Adipocyte (in vitro differentiated cells): ENCODE measurements around the gene ZNF653.

Experiments used
- DNase-seq: peaks from one replicate; pipeline ENCODE4 v3.0.0-alpha.2; 2015; ENCODE audit warnings: low read depth
- H3K27me3 ChIP-seq: replicated peaks from 2 replicates; pipeline ENCODE4 v1.7.0; 2013; ENCODE audit warnings: mild to moderate bottlenecking, low read length, moderate library complexity; ENCODE audit not compliant: control insufficient read depth, insufficient read depth
- H3K36me3 ChIP-seq: 2 replicates; pipeline ENCODE4 v1.7.0; 2013; ENCODE audit warnings: low read length, mild to moderate bottlenecking, moderate library complexity; ENCODE audit not compliant: control insufficient read depth, insufficient read depth, severe bottlenecking
- H3K4me1 ChIP-seq: 2 replicates; pipeline ENCODE4 v1.7.0; 2013; ENCODE audit warnings: mild to moderate bottlenecking, low read length, moderate library complexity; ENCODE audit not compliant: control insufficient read depth, insufficient read depth
- H3K4me3 ChIP-seq: 2 replicates; pipeline ENCODE4 v1.7.0; 2013; ENCODE audit warnings: mild to moderate bottlenecking, low read length, moderate library complexity
- H3K9ac ChIP-seq: 2 replicates; pipeline ENCODE4 v1.7.0; 2013; ENCODE audit warnings: mild to moderate bottlenecking, low read length, moderate library complexity
- H3K9me3 ChIP-seq: 2 replicates; pipeline ENCODE4 v1.7.0; 2013; ENCODE audit warnings: mild to moderate bottlenecking, low read length, moderate library complexity; ENCODE audit not compliant: control insufficient read depth

ZNF653 gene

DNA sequence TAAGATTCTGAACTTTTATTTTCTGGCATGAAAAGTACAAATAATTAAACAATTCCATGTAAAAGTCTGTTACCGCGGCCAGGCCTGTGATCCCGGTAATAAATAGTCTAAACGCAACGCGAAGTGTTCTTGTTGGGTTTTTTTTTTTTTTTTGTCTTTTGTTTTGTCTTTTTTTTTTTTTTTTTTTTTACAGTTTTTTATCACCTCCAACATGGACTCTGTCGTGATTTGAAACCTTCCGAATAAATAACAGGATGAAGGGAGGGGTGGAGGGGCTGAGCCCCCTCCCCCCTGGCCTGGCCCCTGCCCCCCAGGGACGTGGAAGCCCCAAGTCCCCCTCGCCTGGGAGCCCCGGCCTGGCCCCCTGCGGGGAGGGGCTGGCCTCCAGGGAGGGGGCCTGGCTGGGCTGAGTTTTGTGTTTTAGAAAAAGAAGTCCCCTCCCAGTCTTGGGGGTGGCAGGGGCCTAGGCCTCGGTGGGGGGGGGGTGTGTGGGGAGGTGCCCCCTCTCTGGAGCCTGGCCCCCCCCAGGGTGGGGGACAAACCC, 54.2 kb downstream of the ZNF653 start:
- Histone ChIP-seq H3K4me3 (no peak overlapping the region), H3K4me1 (no peaks in the 10 kb centered on the region), H3K27me3 (no peaks in the 10 kb centered on the region), H3K36me3 (peaks cover 25% of the 10 kb centered on the region), H3K9me3 (no peaks in the 10 kb centered on the region), H3K9ac (no peak overlapping the region)
- no peak for DNase-seq

DNA sequence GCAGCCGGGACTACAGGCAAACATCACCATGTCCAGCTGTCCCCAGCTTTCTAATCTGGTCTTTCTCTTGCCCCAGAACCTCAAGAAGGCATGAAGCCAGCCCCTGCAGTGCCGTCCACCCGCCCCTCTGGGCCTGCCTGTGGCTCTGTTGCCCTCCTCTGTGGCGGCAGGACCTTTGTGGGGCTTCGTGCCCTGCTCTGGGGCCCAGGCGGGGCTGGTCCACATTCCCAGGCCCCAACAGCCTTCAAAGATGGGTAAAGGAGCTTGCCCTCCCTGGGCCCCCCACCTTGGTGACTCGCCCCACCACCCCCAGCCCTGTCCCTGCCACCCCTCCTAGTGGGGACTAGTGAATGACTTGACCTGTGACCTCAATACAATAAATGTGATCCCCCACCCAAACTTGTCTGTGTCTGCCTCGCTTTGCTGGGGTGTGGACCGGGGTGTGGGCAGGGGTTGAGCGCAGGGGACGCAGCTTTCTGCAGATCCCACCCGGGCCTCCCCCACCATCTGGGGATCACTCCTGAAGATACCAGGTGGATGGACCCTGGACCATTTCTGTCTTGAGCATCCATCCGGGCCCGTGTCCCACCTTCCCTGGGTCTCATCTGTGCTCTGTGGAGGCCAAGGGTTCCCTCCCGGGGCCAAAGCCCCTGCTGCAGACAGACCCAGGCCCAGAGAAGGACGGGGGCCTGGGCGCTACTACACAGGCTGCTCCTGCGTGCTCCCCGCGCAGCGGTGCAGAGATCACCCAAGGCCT, 54.9 kb downstream of the ZNF653 start:
- Histone ChIP-seq H3K36me3 (peaks cover 28% of the 10 kb centered on the region), H3K4me1 (no peaks in the 10 kb centered on the region), H3K9me3 (no peaks in the 10 kb centered on the region), H3K27me3 (no peaks in the 10 kb centered on the region), H3K9ac (no peak overlapping the region), H3K4me3 (no peak overlapping the region)
- no peak for DNase-seq

DNA sequence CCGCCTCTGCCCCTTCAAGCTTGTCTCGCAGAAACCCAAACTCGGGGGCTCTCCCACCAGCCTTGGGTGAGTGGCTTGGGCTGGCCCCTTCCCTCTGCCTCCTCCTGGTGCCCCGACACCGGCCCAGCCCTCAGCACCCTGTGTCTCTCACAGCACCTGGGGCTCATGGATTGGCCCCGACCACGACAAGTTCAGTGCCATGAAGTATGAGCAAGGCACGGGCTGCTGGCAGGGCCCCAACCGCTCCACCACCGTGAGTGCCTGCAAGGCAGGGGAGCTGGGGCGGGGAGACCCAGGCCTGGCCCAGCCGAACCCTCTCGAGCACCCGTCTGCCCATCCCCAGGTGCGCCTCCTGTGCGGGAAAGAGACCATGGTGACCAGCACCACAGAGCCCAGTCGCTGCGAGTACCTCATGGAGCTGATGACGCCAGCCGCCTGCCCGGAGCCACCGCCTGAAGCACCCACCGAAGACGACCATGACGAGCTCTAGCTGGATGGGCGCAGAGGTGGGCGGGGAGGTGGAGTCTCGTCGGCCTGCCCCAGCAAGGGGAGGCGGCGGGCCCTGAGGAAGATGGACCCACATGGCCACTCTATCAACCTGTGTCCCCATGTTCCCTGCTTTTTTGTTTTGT, 56.6 kb downstream of the ZNF653 start:
- DNase-seq: no peak
- H3K36me3 ChIP-seq: peaks cover 45% of the 10 kb centered on the region
- H3K9me3 ChIP-seq: no peaks in the 10 kb centered on the region

DNA sequence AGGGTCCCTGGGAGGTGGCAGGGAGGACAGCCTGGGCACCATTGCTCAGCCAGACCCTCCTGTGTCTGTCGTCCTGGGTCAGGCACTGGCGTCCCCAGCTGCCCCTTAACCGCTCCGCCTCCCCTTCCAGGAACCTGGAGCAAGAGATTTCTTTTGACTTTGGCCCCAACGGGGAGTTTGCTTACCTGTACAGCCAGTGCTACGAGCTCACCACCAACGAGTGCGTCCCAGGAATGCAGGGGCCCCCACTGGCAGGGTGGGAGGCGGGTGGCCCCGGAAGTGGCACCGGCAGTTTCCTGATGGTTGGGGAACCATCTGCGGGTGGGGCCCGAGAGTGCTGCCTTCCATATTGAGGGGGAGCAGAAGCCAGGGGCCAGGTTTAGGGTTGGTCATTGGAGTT, 57.2 kb downstream of the ZNF653 start:
- peaks cover 3% of the 10 kb centered on the region for H3K4me1 ChIP-seq
- peaks cover 50% of the 10 kb centered on the region for H3K36me3 ChIP-seq
- no peak for DNase-seq
- H3K27me3 ChIP-seq: no peaks in the 10 kb centered on the region
- no peaks in the 10 kb centered on the region for H3K9me3 ChIP-seq
- no peak overlapping the region for H3K9ac ChIP-seq
- no peak overlapping the region for H3K4me3 ChIP-seq

More for the DNA sequence above, 56.6 kb downstream of the ZNF653 start:
- H3K27me3 ChIP-seq: no peaks in the 10 kb centered on the region
- H3K9ac ChIP-seq: no peak overlapping the region
- peaks cover 3% of the 10 kb centered on the region for H3K4me1 ChIP-seq
- no peak overlapping the region for H3K4me3 ChIP-seq

DNA sequence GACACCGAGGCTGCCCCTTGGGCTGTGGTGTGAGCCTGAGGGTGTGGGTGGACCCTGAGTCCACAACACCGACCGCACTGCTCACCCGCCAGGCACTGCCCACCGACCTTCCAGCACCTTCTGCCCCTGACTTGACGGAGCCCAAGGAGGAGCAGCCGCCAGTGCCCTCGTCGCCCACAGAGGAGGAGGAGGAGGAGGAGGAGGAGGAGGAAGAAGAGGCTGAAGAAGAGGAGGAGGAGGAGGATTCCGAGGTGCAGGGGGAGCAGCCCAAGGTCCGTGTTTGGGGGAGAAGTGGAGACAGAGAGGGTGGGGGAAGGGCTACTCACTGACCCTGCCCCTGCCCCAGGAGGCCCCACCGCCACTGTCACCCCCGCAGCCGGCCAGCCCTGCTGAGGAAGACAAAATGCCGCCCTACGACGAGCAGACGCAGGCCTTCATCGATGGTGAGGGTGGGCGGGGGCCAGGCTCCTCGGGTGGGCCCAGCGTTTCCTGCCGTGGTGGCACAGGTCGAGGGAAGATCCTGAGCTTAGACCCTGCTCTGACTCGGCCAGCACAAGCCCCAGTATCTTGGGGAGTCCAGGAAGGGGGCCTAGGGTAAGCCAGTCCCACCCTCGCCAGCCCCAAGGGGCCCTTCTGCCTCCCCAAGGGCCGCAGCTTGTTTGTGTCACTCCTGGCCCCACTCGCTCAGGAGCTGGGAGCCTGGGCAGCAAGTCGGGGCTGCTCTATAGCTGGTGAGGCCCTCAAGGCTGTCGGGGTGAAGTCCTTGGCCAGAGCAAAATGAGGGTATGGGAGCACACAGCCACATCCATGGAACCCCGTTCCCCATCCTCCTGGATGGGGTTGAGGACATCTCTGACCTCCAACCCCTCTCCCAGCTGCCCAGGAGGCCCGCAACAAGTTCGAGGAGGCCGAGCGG, 58.0 kb downstream of the ZNF653 start:
- Histone ChIP-seq H3K4me1 (peaks cover 3% of the 10 kb centered on the region), H3K36me3 (peaks cover 54% of the 10 kb centered on the region), H3K27me3 (no peaks in the 10 kb centered on the region), H3K9me3 (no peaks in the 10 kb centered on the region), H3K4me3 (no peak overlapping the region), H3K9ac (no peak overlapping the region)
- DNase-seq: no peak

DNA sequence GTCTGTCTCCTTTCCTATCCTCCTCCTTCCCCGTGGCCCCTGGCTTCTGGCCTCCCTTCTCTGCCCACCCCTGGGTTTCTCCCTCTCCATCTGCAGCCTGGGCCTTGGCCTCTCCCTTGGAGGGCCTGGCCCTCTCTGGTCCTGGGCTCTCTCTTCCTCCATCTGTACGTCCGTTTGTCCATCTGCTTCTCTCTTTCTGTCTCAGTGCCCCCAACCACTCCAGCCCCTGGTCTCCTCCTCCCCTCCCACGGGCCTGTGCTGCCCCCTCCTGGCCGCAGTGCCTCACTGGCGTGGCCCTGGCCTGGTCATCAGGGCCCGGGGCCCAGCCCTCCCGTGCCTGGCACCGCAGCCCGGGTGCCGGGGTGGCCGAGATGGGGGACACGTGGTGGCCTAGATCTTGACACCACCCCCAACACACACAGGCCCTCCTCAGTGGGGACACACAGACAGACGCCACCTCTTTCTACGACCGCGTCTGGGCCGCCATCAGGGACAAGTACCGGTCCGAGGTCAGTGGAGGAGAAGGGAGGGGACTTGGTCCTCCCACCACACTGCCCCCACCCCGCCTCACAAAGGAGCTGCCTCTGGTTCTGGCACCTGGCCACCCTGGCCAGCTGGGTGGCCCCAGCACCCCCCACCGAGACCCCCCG, 58.9 kb downstream of the ZNF653 start:
- H3K27me3 ChIP-seq: no peaks in the 10 kb centered on the region
- DNase-seq: peak; percentile 63
- peaks cover 61% of the 10 kb centered on the region for H3K36me3 ChIP-seq
- H3K4me3 ChIP-seq: no peak overlapping the region
- no peak overlapping the region for H3K9ac ChIP-seq
- H3K4me1 ChIP-seq: peaks cover 3% of the 10 kb centered on the region
- no peaks in the 10 kb centered on the region for H3K9me3 ChIP-seq

DNA sequence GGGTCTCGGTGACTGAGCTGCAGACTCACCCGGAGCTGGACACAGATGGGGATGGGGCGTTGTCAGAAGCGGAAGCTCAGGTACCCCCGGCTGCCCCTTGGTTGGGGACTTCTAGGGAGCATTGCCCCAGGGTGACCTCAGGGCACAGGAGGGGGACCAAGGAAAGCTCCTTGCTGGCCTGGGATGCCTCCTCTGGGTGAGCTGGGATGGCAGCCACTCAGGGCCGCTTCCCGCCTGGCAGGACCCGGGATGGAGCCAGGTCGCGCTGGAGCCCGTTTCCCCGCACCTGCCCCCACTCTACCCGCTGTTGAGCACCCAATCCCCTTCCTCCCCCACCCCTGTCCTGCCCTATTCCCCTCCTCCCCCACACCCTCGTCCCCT, 59.4 kb downstream of the ZNF653 start:
- no peak for DNase-seq
- Histone ChIP-seq H3K9me3 (no peaks in the 10 kb centered on the region), H3K36me3 (peaks cover 66% of the 10 kb centered on the region), H3K4me1 (peaks cover 3% of the 10 kb centered on the region), H3K4me3 (no peak overlapping the region), H3K27me3 (no peaks in the 10 kb centered on the region), H3K9ac (no peak overlapping the region)

DNA sequence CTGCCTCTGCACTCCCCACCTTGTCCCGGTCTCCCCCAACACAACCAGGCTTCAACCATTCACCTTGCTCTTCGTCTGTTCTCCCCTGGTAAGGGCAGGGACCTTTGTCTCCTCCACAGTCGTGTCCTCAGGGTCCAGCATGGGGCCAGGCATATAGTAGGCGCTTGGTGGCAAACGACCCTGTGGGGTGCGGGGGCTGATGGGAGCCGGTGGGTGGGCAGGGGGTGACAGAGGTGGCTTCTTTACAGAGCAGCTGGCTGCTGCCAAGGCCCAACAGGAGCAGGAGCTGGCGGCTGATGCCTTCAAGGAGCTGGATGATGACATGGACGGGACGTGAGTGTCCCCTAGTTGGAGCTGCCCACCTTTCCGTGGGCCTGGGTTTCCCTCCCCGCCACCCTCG, 60.5 kb downstream of the ZNF653 start:
- Histone ChIP-seq H3K27me3 (no peaks in the 10 kb centered on the region), H3K36me3 (peaks cover 76% of the 10 kb centered on the region), H3K4me3 (no peak overlapping the region), H3K9me3 (no peaks in the 10 kb centered on the region), H3K9ac (no peak overlapping the region), H3K4me1 (peaks cover 3% of the 10 kb centered on the region)
- no peak for DNase-seq

DNA sequence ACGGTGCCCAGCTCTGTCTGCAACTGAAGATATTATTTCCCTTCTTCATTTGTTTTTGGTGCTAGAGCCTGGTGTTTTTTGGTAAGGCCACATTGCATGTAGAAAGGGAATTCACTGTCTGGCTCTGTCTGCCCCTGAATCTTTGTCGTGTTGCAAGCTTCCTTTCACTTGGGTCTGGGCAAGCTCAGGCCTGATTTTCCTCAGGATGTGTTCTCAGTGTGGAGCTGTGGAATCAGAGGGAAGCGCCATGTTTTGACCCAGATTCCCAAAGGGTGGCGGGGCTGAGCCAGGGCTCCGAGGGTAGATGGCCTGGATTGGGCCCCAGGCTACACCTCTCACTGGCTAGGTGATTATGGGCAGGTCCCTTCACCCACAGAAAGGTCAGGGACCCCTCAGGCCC, 61.6 kb downstream of the ZNF653 start:
- H3K27me3 ChIP-seq: no peaks in the 10 kb centered on the region
- no peak overlapping the region for H3K4me3 ChIP-seq
- H3K9me3 ChIP-seq: no peaks in the 10 kb centered on the region
- no peak for DNase-seq
- peaks cover 69% of the 10 kb centered on the region for H3K36me3 ChIP-seq
- peak overlapping the region; percentile 11 for H3K9ac ChIP-seq
- H3K4me1 ChIP-seq: peaks cover 3% of the 10 kb centered on the region

DNA sequence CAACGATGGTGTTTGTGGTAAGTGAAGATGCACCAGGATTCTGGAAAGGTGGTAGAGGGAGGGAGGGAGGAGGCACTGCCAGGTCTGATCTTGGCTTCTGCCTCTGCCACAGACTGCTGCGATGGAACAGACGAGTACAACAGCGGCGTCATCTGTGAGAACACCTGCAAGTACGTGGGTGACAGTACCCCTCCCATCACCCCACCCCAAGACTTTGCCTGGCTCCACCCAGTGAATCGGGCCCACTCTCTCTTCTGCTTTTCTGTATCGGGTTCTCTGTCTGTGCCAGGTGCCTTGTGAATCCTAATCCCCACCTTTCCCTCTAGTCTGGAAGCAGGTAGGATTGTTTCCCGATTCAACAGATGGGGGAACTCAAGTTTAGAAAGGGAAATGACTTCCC, 67.7 kb downstream of the ZNF653 start:
- H3K27me3 ChIP-seq: no peaks in the 10 kb centered on the region
- no peak overlapping the region for H3K4me3 ChIP-seq
- H3K9me3 ChIP-seq: no peaks in the 10 kb centered on the region
- no peak for DNase-seq
- no peak overlapping the region for H3K9ac ChIP-seq
- peaks cover 33% of the 10 kb centered on the region for H3K36me3 ChIP-seq
- peaks cover 13% of the 10 kb centered on the region for H3K4me1 ChIP-seq
